GM23338 (cell line): ENCODE measurements around the gene SRSF7. TPM values are rescaled to one million over a fixed set of nuclear protein-coding genes. Genes with fewer than 3 reads are reported as not detected.

ENCODE experiments used
- ATAC-seq: fragments of 200-7000 bp; cut with Tn5 transposase; 3 replicates; pipeline ENCODE4 v1.9.1; 2020
- DNase-seq: peaks from one replicate; pipeline ENCODE4 v3.0.0-alpha.2; 2015; ENCODE audit warnings: low spot score
- H2AFZ ChIP-seq: fragments of 200-600 bp; sonication (generic); 2 replicates; pipeline ENCODE4 v1.8.0; 2016; ENCODE audit warnings: antibody characterized with exemption, mild to moderate bottlenecking, moderate library complexity
- H3F3A ChIP-seq: fragments of 200-600 bp; sonication (generic); replicated peaks from 2 replicates; pipeline ENCODE4 v1.8.0; 2017; ENCODE audit warnings: antibody characterized with exemption, mixed run types, low read depth
- H3K27ac ChIP-seq: fragments of 200-600 bp; sonication (generic); 2 replicates; pipeline ENCODE4 v1.6.1; 2016; ENCODE audit warnings: low read depth
- H3K27me3 ChIP-seq: fragments of 200-600 bp; sonication (generic); 2 replicates; pipeline ENCODE4 v1.8.0; 2016; ENCODE audit warnings: mild to moderate bottlenecking, mixed run types, moderate library complexity; ENCODE audit not compliant: insufficient read depth
- H3K36me3 ChIP-seq: fragments of 200-600 bp; sonication (generic); 2 replicates; pipeline ENCODE4 v1.8.0; 2016; ENCODE audit warnings: mild to moderate bottlenecking; ENCODE audit not compliant: insufficient read depth
- H3K4me1 ChIP-seq: fragments of 200-600 bp; sonication (generic); 2 replicates; pipeline ENCODE4 v1.8.0; 2016; ENCODE audit warnings: mild to moderate bottlenecking, moderate library complexity; ENCODE audit not compliant: insufficient read depth
- H3K4me2 ChIP-seq: fragments of 200-600 bp; sonication (generic); 2 replicates; pipeline ENCODE4 v1.7.1; 2017; ENCODE audit warnings: mixed run types
- H3K4me3 ChIP-seq: fragments of 200-600 bp; sonication (generic); 2 replicates; pipeline ENCODE4 v1.6.1; 2016; ENCODE audit warnings: mixed run types
- H3K79me2 ChIP-seq: fragments of 200-600 bp; sonication (generic); replicated peaks from 2 replicates; pipeline ENCODE4 v1.8.0; 2017; ENCODE audit warnings: mild to moderate bottlenecking; ENCODE audit not compliant: insufficient read depth
- H3K9me2 ChIP-seq: fragments of 200-600 bp; sonication (generic); 2 replicates; pipeline ENCODE4 v1.8.0; 2017; ENCODE audit not compliant: insufficient read depth
- H4K20me1 ChIP-seq: fragments of 200-600 bp; sonication (generic); replicated peaks from 2 replicates; pipeline ENCODE4 v1.8.0; 2017; ENCODE audit warnings: mild to moderate bottlenecking; ENCODE audit not compliant: insufficient read depth
- H3K27ac Mint-ChIP-seq: 2 replicates; pipeline ENCODE4 v1.8.0; 2020; ENCODE audit warnings: inconsistent platforms, mild to moderate bottlenecking, moderate library complexity, mixed read lengths
- H3K27me3 Mint-ChIP-seq: 3 replicates; pipeline ENCODE4 v1.8.0; 2022; ENCODE audit warnings: low read depth, mild to moderate bottlenecking, moderate library complexity, mixed read lengths, inconsistent platforms; ENCODE audit not compliant: insufficient read depth, poor library complexity
- H3K36me3 Mint-ChIP-seq: 3 replicates; pipeline ENCODE4 v1.8.0; 2021; ENCODE audit warnings: low read depth, mild to moderate bottlenecking, inconsistent platforms, moderate library complexity, mixed read lengths
- H3K4me1 Mint-ChIP-seq: 3 replicates; pipeline ENCODE4 v1.8.0; 2020; ENCODE audit warnings: mild to moderate bottlenecking, inconsistent platforms, mixed read lengths
- H3K4me3 Mint-ChIP-seq: 3 replicates; pipeline ENCODE4 v1.8.0; 2021; ENCODE audit warnings: moderate library complexity, mild to moderate bottlenecking, inconsistent platforms, mixed read lengths
- H3K9me3 Mint-ChIP-seq: 3 replicates; pipeline ENCODE4 v1.8.0; 2020; ENCODE audit warnings: moderate library complexity, mild to moderate bottlenecking, inconsistent platforms, mixed read lengths
- CREB1 ChIP-seq: fragments of 250-450 bp; sonication (Bioruptor Pico); IDR thresholded peaks from 2 replicates; pipeline ENCODE4 v1.5.0; 2020; ENCODE audit warnings: low read depth, mild to moderate bottlenecking, moderate library complexity
- CTCF ChIP-seq, 2 experiments: fragments of 200-600 bp in 1 of 2; sonication (generic) in 1 of 2; conservative IDR thresholded peaks; 2 replicates each; pipeline versions ENCODE4 v1.5.1 to v1.6.1; 2016 to 2017; ENCODE audit warnings: antibody characterized with exemption in 2 of 2, low read depth in 2 of 2, mild to moderate bottlenecking in 2 of 2, moderate library complexity in 1 of 2
- EZH2 ChIP-seq: fragments of 200-600 bp; sonication (generic); IDR thresholded peaks from one replicate; pipeline ENCODE4 v1.8.0; 2017; ENCODE audit warnings: antibody characterized with exemption, mild to moderate bottlenecking, low read depth; ENCODE audit not compliant: unreplicated experiment
- EZH2phosphoT487 ChIP-seq: fragments of 200-600 bp; sonication (generic); IDR thresholded peaks from one replicate; pipeline ENCODE4 v1.8.1; 2018; ENCODE audit warnings: antibody characterized with exemption; ENCODE audit not compliant: unreplicated experiment
- JUNB ChIP-seq: IDR thresholded peaks from one replicate; pipeline ENCODE4 v1.6.1; 2016; ENCODE audit warnings: antibody characterized with exemption; ENCODE audit not compliant: unreplicated experiment
- NANOG ChIP-seq: IDR thresholded peaks from 2 replicates; pipeline ENCODE4 v1.6.1; 2016; ENCODE audit warnings: antibody characterized with exemption, borderline replicate concordance
- POLR2AphosphoS5 ChIP-seq: IDR thresholded peaks from 2 replicates; pipeline ENCODE4 v1.6.1; 2016; ENCODE audit warnings: antibody characterized with exemption, low read depth
- REST ChIP-seq: IDR thresholded peaks from one replicate; pipeline ENCODE4 v1.6.1; 2018; ENCODE audit warnings: antibody characterized with exemption; ENCODE audit not compliant: unreplicated experiment
- STAT1 ChIP-seq: IDR thresholded peaks from one replicate; pipeline ENCODE4 v1.6.1; 2016; ENCODE audit warnings: antibody characterized with exemption; ENCODE audit not compliant: unreplicated experiment
- ZNF114 ChIP-seq: fragments of 250-450 bp; sonication (Bioruptor Pico); IDR thresholded peaks from 2 replicates; pipeline ENCODE4 v1.5.0; 2020; ENCODE audit warnings: mild to moderate bottlenecking, moderate library complexity
- ZNF331 ChIP-seq: fragments of 250-450 bp; sonication (Bioruptor Pico); IDR thresholded peaks from 2 replicates; pipeline ENCODE4 v1.5.0; 2020; ENCODE audit warnings: low read depth, mild to moderate bottlenecking, moderate library complexity
- ZNF462 ChIP-seq: fragments of 250-450 bp; sonication (Bioruptor Pico); IDR thresholded peaks from 2 replicates; pipeline ENCODE4 v1.5.0; 2020; ENCODE audit warnings: mild to moderate bottlenecking, moderate library complexity
- polyA plus RNA-seq: library from polyadenylated mRNA; unstranded; fragments of >200 nt; fragmentation: Nextera tagmentation; extraction: Ambion mirVana; gene quantifications from 2 replicates; pipeline ENCODE4 v1.2.1, GENCODE V29; 2016
- total RNA-seq: library from RNA; depleted of rRNA; stranded (reverse); fragments of >200 nt; shearing (Covaris generic); gene quantifications from 2 replicates; pipeline ENCODE4 v1.2.3, GENCODE V29; 2014

The SRSF7 gene
- total and polyA plus RNA-seq, 2 experiments from 2014 or later: 251 to 572 TPM

- no peak for TF ChIP-seq ZNF462 (CRISPR knock-in tag)
- no peak for TF ChIP-seq ZNF114 (CRISPR knock-in tag)
- TF ChIP-seq STAT1: no peak
- no peak for TF ChIP-seq NANOG
- TF ChIP-seq ZNF331: no peak
- TF ChIP-seq CREB1: no peak
- no peak for TF ChIP-seq CTCF (conservative IDR thresholded peaks at IDR 0.05; ENCODE audit: low read depth in 2 of 2)
Measured at GRCh38 chr2:38727661-38728060, 23.5 kb downstream of the SRSF7 start (continued).

- no peak for TF ChIP-seq ZNF331
- TF ChIP-seq JUNB: no peak
- TF ChIP-seq EZH2: no peak
- TF ChIP-seq ZNF114 (CRISPR knock-in tag): no peak
- TF ChIP-seq STAT1: no peak
- no peak for TF ChIP-seq REST
- TF ChIP-seq POLR2AphosphoS5: no peak
- TF ChIP-seq EZH2phosphoT487: no peak
- no peak for TF ChIP-seq CREB1
- no peak overlapping the region for H3K4me2 ChIP-seq
- H3K4me3 ChIP-seq: no peak overlapping the region
- H3F3A ChIP-seq: no peaks in the 10 kb centered on the region
- H3K27me3 ChIP-seq: no peaks in the 10 kb centered on the region
- no peaks in the 10 kb centered on the region for H3K36me3 ChIP-seq
- no peaks in the 10 kb centered on the region for H3K36me3 Mint-ChIP-seq
- H3K79me2 ChIP-seq: no peaks in the 10 kb centered on the region
- no peak overlapping the region for H3K4me3 Mint-ChIP-seq
- DNase-seq: no peak
- no peaks in the 10 kb centered on the region for H3K4me1 ChIP-seq
- no peak overlapping the region for H2AFZ ChIP-seq
- no peaks in the 10 kb centered on the region; the same call in 2 of the 3 replicates for H3K4me1 Mint-ChIP-seq
- no peaks in the 10 kb centered on the region for H3K9me2 ChIP-seq
- H4K20me1 ChIP-seq: no peaks in the 10 kb centered on the region
- H3K9me3 Mint-ChIP-seq: no peaks in the 10 kb centered on the region
- peaks cover 4% of the 10 kb centered on the region for H3K27me3 Mint-ChIP-seq
- ATAC-seq: no peak
- no peak overlapping the region for H3K27ac ChIP-seq
- H3K27ac Mint-ChIP-seq: no peak overlapping the region
Measured at GRCh38 chr2:38723173-38723572, 28.0 kb downstream of the SRSF7 start.
